Limb (tissue), 2 donors: ENCODE results near the gene MYO5B.

ENCODE experiments used
- DNase-seq, 2 donors: peaks; one replicate each; pipeline ENCODE4 v3.0.0-alpha.2; 2016; ENCODE audit errors: extremely low spot score in 2 of 2

The MYO5B gene

DNA sequence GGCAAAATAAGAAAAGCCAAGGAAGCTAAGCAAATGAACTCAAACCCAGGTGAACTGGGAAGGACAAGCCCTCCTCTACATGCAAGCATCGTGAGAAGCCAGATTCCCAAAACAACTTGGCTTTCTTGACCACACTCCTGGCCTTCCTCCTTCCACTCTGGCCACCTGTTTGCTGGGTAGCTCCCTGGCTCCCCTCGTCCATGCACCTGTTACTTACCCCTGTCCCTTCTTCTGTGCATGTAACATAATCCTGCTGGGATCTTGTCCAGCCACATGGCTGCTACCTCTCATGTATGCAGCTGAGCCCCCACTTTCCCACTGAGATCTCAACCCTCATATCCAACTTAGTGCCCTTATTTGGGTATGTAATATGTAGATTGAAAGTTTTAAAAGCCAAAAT lies 121.6 kb downstream of the MYO5B start:
- DNase-seq, result no peak

DNA sequence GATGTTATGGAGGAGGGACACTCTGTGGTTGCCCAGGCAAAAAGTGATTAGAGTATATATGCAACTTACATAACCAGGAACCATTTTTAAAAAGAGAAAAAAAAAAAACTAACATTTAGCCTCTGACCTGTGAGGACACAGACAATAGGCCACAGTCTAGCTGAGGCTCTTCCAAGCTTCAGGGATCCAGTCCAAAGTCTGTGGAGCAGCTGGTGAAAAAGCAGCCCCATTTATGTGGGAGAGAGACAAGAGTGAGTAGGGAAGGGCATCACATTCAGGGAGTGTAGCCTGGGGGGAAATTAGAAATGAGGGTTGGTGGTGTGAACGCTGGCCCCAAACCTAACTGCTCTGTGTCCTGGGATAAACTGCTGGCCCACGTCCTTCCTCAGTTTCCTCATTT lies 122.8 kb downstream of the MYO5B start:
- no peak for DNase-seq

DNA sequence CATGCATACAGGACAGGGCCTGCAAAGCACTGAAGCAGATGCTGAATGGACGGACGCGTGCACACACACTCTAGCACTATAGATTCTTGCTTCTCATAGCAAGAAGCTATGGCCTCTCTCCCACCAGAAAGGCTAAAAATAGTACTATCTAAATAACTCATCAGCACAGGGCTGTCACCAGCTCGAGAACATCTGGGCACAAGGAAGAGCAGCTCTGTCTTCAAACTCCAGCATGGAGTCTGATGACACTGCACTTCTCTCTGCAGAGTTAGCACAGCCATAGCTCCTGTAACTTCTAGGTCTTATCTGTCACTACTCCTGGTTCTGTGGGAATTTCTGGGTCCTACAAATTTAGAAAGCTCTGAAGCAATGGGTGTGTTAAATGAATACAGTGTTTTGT lies 123.5 kb downstream of the MYO5B start:
- no peak for DNase-seq

DNA sequence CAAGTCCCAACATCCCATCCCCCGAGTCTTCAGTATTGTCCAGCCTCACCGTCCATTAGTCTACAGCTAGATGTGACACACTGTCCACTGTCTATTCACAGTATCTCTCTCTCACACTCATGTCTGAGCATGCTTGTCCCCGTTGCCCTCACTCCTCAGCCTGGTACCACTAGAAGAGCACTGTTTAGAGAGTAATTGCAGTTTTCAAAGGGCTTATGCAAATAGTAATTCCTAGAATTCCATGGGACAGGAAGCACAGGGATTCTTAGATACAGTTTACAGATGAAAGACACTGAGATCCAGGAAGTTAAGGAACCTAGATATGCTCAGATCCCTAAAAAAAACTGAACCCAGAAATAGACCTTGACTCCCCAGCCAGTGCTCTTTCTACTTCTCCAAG lies 125.5 kb downstream of the MYO5B start:
- no peak for DNase-seq

DNA sequence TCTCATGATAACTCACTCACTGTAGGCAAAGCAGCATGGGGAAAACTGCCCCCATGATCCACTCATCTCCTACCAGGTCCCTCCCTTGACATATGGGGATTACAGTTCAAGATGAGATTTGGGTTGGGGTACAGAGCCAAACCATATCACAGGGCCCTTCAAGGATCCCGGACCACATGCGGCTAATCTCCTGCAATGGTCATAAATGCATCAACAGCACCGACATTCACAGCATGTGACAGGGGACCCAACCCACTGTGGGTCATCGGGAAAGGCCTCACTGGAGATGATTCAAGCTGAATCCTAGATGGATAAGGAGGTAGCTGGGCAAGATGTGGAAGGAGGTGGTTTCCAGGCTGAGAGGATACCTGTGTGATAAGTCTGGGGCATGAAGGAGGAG lies 129.4 kb downstream of the MYO5B start:
- no peak for DNase-seq

DNA sequence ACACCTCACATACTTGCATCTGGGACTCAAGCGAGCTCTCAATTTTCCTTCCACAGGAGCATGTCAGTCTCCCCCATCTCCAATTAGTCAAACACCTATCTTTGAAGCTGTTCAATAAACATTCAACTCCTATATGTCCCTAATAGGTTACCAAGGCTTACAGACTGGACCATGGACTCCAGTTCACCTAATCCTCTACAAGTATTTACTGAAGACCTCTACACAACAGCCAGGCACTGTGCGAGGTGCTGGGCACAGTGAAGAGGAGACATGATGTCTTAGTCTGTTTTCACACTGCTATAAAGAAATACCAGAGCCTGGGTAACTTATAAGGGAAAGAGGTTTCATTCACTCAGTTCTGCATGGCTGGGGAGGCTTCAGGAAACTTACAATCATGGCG lies 129.9 kb downstream of the MYO5B start:
- no peak for DNase-seq

DNA sequence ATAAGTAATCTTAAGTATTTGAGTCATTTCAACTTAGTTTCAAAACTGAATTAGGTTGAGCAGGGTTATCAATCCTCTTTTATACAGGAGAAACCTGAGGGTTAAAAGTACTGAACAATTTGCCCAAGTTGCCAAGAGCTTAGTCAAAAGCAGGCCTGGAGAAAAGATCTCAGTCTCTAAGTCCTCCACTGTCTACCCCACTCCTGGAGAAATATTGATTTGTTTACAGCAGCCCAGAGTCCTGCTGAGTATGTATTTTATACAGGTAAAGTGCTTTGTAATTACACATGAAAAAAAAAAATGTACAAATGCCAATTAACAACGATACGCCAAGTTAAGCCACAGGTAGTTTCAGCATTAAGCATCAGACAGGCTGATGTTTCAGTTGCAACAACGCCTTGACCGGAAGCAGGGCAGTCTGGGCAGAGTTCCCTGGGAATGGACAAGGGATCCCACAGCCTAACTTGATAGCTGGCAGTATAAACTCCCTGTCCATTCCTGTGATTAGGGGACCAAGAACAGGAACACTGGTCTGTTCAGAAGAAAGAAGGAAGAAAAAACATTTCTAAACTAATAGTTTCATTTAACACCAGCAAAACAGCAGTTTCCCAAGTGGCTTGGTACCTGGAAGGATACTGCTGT lies 132.9 kb downstream of the MYO5B start:
- no peak for DNase-seq

DNA sequence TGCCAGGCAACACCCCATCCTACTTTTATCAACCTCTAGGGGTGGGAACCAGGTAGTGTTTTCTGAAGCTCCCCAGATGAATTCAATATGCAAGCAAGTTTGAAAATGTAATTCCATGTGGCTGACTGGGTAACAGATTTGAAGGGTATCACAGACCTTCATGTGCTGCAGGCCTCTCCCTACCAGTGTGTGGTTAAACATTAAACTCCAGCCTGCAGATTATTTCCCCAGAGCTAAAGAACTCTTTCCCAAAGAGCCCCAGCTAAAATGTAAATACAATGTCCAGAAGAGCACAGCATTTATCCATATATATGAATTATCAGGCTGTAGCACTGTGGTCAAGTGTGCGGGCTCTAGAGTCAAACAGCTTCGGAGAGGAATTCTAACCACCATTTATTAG lies 134.1 kb downstream of the MYO5B start:
- DNase-seq, result no peak

DNA sequence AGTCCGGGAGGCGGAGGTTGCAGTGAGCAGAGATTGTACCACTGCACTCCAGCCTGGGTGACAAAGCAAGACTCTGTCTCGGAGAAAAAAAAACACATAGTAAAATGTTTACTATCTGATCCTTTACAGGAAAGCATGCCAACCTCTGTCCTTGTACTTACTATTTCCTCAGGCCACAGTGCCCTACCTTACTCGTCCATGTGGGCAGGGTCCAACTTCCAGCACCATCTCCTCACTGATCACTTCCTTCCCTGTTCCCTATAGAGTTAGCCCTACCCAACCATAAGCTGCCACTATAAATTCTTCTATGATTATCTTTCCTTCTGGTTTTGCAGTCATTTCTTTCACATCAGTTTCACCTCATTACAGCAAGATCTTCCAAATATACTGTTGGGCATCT lies 136.2 kb downstream of the MYO5B start:
- no peak for DNase-seq

DNA sequence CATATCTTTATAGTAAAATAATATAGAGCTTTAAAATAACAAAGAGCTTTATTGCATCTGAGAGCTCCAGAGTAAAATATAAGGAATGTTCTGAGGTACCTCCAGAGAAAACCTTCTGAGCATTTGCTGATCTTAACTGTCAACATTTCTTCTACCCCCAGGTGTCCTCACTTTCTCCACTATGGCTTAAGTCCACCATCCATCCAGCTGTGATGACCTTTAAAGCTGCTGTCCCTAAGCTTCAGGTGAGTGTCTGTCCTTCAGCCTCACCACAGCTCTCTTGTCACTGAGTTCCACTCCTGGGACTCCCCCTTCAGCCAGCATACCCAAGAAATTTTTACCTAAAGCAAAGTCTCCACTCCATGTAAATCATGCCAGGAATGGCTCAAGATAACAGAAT lies 137.9 kb downstream of the MYO5B start:
- DNase-seq, result no peak

DNA sequence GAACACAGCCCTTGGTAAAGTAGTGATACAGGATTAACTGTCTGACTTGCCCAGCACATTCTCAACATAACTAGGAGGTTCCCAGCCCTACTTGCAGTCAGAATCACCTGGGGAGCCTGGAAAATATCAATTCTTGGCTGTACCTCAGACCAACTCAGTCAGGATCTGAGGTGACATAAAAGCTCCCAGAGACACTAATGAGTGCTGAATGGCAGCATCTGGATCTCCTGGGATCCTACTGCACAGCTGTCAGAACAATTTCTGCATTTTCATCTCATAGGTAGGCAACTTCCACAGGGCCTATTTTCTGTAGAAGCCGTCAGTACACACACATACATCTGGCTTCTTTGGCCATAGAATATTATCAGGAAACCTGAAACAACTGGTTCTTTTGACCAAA lies 138.8 kb downstream of the MYO5B start:
- no peak for DNase-seq

DNA sequence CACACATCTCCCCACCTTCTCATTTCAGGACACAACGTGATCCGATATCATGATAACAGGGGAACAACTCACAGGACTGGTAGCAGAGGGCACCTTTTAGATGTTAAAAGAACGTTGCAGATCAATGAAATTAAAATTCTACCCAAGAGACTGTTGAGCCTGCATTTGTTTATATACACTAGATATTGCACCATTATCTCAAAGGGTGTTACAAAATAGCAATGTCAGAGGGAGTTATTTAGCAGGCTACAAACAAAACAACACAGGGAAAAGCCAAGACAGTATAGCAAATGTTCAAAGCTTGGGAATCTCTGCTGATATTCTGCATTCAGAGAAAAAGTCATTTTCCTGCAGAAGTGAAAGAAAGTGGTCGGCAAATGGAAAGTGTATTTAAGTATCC lies 139.5 kb downstream of the MYO5B start:
- no peak for DNase-seq

DNA sequence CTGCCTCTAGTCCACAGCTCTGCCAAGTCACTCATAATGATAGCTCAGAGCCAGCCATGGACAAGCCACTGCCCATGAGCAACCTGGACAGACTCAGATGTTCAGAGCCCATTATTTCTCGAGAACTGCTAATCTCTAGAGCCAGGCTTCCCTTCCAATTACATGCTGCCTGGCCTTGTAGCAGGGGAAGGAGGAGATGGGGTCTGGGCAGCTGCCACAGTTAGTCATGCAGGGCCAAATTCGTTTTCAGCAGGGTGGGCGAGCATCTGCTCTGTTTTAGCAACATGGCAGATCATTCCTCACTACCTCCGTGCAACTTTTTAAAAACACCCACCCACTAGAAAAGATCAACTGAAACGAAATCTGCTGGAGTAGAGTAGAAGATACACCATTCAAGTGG lies 141.8 kb downstream of the MYO5B start:
- DNase-seq, result no peak

DNA sequence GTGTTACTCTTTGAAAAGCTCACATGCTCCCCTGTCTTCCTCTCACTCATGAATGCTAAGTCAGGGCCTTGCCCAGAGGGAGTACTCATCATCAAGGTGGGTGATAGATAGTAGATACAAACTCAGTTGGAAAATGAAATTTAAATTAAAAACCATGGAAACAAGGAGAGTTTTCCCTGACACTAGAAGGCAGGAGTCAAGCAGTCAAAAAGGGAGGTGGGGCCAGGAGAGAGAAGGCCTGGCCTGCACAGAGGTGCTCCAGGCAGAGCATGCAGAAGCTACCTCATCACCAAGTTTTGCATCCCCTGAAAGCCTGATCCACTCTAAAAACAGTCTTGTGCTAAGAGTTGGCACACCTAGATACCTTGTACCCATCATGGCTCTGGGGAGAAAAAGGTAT lies 143.7 kb downstream of the MYO5B start:
- DNase-seq, result no peak

DNA sequence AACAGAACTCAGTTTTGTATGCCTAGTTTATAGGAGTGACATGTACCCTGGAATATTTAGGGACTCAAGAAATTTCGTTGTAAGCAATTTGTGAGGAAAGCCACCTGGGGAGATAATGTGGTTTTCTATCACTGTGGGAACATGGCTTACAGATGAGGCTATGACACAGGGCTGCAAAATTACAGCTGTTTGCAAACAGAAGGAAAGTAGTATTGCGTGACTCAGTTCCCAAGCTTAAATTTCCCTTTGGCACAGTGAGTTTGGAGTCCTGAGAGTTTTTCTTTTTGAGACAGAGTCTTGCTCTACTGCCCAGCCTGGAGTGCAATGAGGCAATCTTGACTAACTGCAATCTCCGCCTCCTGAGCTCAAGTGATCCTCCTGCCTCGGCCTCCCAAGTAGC lies 149.8 kb downstream of the MYO5B start:
- no peak for DNase-seq

DNA sequence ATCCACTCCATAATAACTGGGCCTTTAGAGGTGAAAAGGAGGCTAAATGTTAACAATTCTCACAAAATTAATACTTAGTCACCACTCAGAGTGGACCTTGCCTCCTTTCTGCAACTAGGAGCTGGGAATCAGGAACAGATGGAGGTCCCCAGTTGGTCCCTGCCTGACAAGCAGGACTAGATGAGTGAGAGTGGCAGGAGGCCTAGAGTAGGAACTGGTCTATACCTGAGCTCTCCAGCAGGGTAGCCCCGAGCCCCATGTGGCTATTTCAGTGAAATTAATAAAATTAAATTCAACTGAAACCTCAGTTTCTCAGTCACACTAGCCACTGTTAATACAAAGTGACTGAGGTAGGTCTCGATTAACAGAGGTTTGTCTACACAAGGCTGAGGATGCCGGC lies 150.5 kb downstream of the MYO5B start:
- no peak for DNase-seq

DNA sequence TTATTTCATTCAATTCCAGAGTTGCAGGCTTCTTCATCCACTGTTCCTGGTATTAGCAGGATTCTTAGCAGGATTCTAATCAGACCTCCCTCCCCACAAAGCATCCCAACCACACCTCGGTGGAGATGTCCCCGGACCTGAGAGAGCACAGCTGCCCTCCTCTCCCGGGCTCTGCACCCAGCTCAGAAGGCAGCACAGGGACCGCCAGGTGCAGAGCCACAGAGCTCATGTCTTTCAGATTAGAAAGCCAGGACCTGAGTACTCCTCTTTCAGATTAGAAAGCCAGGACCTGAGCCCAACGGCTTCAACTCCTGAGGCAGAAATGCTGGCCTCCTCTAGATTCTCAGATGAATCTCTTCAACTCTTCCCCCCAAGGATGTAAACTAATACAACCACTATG lies 152.3 kb downstream of the MYO5B start:
- no peak for DNase-seq

DNA sequence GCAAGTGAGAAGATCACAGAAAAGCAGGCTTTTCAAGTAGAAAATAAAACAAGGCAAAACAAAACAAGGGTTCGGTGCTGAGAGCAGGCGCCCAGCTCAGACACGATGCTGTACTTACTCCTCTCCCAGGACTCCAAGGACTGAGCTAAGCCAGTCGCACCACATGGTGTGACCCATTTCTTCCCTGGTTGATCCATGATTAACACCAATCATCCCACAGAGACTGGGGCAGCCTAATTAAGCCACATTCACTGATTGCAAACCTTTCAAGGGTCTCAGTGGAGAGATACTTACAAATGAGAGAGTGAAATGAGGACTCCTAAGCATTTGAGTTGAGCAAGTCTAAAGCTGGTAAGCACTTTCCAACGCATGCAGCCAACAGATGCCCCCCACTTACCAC lies 155.2 kb downstream of the MYO5B start:
- DNase-seq, result no peak

DNA sequence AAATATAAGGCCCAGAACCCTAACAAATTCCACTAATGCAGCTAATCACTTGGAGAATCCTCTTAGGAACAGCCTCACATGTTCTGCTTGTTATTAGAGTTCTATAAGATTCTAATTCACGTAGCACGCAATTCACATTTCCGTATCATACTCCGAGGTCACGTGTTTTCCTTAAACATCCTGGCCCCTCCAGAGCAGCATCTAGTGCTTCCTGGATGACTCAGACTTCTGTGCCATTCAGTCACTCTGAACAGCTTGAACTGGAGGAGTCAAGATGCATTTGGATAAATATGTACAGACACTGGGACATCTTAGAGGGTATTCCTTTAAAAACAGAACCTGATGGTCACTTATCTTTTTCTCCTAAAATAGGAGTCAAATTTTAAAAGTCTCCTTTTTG lies 156.5 kb downstream of the MYO5B start:
- DNase-seq, result no peak

DNA sequence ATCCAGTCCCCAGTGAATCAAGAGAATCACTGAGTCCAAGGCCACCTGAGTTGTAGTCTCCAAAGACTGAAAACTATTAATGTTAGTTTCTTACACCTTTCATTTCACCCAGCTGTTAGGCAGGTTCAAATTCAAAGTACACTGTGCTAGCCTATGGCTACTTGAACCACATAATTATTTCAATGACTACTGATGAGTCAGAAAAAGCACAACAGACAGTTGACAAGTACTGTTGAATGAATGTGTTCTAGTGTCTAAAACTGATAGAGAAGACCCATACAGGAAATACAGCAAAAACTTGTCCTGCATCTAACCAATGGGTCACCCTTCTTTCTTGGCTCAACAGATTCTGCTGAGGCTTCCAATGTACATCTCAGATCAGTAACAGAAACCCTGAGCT lies 160.9 kb downstream of the MYO5B start:
- DNase-seq, result no peak

DNA sequence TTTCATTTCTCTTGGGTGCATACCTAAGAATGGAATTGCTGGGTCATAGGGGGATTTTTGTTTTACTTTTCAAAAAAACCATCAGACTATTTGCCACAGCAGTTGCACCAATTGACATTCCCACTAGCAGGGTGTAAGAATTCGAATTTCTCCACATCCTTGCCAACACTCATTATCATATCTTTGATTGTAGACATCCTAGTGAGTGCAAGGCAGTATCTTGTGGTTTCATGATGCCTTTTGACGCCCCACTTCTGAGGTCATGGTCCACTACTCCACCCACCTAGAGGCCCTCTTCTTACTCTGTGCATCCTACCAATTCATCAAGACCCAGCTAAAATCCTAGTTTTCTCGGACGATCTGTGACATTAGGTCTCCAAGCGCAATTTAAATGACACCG lies 161.9 kb downstream of the MYO5B start:
- no peak for DNase-seq

DNA sequence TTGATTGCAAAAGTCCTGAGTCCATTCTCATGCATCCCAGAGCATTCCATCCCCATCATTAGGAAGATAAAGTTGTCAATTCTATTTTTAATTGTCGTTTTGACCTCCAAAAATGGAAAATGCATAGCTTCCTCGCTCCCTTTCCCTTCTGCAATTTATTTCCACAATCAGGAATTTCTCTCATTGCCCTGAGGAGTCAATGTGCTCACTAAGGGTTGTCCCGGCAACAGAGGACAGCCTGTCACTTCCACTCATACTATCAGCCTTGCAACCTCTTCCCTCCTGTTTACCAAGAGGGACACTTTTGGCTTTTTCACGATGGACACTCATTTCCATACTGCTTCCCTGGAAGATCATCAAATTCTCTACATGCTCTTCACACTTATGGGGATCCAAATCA lies 164.8 kb downstream of the MYO5B start:
- DNase-seq, result no peak

DNA sequence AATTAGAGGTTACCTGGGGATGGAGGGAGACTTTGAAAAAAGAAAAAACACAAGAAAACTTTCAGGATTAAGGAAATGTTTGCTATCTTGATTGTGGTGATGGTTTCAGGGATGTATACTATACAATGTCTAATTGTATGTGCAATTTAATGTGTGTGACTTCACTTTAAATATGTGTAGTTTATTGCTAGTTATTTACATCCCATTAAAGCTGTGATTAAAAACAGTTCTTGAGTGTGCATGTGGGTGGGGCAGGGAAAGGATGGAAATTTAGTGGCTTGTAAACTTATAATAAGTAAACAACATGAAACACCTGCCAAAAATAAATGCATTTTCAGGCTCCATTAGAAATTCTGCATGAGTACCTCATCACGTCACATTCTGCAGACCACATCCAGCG lies 167.0 kb downstream of the MYO5B start:
- DNase-seq, result no peak

DNA sequence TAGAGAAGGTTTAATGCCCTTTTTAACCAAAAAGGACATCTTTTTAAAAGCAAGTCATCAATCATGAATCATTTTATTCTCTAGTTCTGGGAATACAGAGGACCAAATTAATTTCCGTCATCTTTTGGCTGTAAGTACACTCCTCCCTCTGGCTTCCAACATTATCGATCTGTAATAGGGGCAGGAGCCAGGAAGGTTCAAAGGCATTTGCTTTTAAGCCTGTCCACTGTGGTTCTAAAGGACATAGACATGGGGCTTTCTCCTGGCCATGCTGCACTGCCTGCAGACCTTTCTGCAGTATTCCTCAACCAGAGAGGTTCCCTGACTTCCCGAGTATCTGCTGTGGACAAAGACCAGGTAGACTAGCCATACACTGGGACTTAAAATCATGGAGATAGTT lies 170.5 kb downstream of the MYO5B start:
- DNase-seq, result no peak
